ENCODE measurements around the gene PNKD. TPM values are rescaled to one million over a fixed set of nuclear protein-coding genes. Genes with fewer than 3 reads are reported as not detected.
"Not testable (repeated sequence)": the region's sequence is repeated elsewhere in the genome, so short reads cannot be mapped to it uniquely, and the experiment has no call there.

Gene PNKD
- total RNA-seq, 2 donors from 2014 or later: 103 to 145 TPM

DNA sequence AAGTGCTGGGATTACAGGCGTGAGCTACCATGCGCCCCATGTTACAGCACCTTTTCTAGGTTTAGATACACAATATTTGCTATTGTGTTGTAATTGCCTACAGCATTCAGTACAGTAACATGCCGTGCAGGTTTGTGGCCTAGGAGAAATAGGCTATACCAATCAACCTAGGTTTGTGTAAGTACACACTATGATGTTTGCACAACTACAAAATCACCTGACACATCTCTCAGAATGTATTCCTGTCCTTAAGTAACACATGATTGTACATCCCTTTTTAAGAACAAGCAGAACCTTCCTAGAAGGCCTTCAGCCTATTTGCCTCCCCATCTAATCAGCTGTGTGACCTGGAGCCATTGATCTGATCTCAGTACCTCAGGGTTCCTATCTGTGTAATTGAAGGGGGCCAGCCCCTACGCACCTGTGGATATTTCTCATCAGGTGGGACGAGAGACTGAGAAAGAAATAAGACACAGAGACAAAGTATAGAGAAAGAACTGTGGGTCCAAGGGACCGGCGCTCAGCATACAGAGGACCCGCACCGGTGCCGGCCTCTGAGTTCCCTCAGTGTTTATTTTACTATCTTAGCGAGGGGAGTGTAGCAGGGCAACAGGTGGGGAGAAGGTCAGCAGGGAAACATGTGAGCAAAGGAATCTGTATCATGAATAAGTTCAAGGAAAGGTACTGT lies 40.7 kb downstream of the PNKD start:
- H3K27ac ChIP-seq: peak overlapping the region; percentile 59 to 78

DNA sequence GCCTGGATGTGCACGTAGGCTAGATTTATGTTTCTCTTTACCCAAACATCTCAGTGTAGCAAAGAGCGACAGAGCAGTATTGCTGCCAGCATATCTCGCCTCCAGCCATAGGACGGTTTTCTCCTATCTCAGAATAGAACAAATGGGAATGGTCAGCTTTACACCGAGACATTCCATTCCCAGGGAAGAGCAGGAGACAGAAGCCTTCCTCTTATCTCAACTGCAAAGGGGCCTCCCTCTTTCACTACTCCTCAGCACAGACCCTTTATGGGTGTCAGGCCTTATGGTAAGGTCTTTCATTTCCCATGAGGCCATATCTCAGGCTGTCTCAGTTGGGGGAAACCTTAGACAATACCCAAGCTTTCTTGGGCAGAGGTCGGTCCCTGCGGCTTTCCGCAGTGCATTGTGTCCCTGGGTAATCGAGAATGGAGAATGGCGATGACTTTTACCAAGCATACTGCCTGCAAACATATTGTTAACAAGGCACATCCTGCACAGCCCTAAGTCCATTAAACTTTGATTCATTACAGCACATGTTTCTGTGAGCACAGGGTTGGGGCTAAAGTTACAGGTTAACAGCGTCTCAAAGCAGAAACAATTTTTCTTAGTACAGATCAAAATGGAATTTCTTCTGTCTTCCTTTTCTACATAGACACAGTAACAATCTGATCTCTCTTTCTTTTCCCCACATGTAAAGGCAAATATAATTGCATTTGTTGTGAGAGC lies 41.4 kb downstream of the PNKD start:
- H3K9me3 ChIP-seq; intact Hi-C loops (cut with DNase I); H3K36me3 ChIP-seq; H3K4me1 ChIP-seq (replicated peaks); H3K27me3 ChIP-seq (replicated peaks; ENCODE audit: insufficient read depth); H3K4me3 ChIP-seq; DNase-seq (ENCODE audit: low spot score): not testable (repeated sequence)
- 27% methylated on average over 11 of the region's 11 CpGs for WGBS
- peak overlapping the region; percentile 59 to 78 for H3K27ac ChIP-seq

More for the DNA sequence above, 40.7 kb downstream of the PNKD start:
- H3K4me1 ChIP-seq (replicated peaks): peaks cover 4% of the 10 kb centered on the region
- H3K27me3 ChIP-seq (replicated peaks; ENCODE audit: insufficient read depth): no peaks in the 10 kb centered on the region
- H3K9me3 ChIP-seq: no peaks in the 10 kb centered on the region
- TF ChIP-seq POLR2AphosphoS5 (IDR thresholded peaks at IDR 0.05): peak; percentile 75
- no peak for TF ChIP-seq POLR2A (IDR thresholded peaks at IDR 0.05)
- intact Hi-C loops (cut with DNase I): no loop called here
- no peaks in the 10 kb centered on the region for H3K36me3 ChIP-seq
- 45% methylated on average over 11 of the region's 11 CpGs for WGBS
- H3K4me3 ChIP-seq: no peak overlapping the region
- no peak for DNase-seq (ENCODE audit: low spot score)

DNA sequence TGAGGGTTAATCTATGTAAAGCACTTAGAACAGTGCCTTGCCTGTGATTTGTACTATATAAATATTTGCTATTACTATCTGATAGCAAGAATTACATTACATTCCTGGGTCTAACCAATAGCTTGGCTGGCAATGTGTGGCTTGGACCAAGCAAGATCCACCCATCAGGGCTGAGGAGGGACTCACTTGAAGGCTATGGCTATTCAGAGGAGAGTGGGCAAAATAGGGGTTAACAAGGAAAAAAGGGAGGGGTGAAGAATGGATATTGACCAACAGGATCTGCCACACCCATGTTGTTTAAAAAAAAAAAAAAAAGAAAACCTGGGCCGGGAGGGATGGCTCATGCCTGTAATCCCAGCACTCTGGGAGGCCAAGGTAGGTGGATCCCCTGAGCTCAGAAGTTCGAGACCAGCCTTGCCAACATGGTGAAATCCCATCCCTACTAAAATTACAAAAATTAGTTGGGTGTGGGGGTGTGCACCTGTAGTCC lies 42.0 kb downstream of the PNKD start:
- WGBS: 37% methylated on average over 2 of the region's 2 CpGs
- Histone ChIP-seq H3K9me3 (no peaks in the 10 kb centered on the region), H3K27ac (peak overlapping the region; percentile 59 to 78), H3K27me3 (replicated peaks; ENCODE audit: insufficient read depth) (no peaks in the 10 kb centered on the region), H3K4me1 (replicated peaks) (peaks cover 4% of the 10 kb centered on the region), H3K36me3 (no peaks in the 10 kb centered on the region), H3K4me3 (no peak overlapping the region)
- DNase-seq (ENCODE audit: low spot score): peak; percentile 81
- TF ChIP-seq, protein P1, sequence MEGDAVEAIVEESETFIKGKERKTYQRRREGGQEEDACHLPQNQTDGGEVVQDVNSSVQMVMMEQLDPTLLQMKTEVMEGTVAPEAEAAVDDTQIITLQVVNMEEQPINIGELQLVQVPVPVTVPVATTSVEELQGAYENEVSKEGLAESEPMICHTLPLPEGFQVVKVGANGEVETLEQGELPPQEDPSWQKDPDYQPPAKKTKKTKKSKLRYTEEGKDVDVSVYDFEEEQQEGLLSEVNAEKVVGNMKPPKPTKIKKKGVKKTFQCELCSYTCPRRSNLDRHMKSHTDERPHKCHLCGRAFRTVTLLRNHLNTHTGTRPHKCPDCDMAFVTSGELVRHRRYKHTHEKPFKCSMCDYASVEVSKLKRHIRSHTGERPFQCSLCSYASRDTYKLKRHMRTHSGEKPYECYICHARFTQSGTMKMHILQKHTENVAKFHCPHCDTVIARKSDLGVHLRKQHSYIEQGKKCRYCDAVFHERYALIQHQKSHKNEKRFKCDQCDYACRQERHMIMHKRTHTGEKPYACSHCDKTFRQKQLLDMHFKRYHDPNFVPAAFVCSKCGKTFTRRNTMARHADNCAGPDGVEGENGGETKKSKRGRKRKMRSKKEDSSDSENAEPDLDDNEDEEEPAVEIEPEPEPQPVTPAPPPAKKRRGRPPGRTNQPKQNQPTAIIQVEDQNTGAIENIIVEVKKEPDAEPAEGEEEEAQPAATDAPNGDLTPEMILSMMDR (IDR thresholded peaks at IDR 0.05): no peak
- peak; percentile 64 for TF ChIP-seq POLR2AphosphoS5 (IDR thresholded peaks at IDR 0.05)
- no peak for TF ChIP-seq POLR2A (IDR thresholded peaks at IDR 0.05)
- intact Hi-C loops (cut with DNase I): no loop called here

DNA sequence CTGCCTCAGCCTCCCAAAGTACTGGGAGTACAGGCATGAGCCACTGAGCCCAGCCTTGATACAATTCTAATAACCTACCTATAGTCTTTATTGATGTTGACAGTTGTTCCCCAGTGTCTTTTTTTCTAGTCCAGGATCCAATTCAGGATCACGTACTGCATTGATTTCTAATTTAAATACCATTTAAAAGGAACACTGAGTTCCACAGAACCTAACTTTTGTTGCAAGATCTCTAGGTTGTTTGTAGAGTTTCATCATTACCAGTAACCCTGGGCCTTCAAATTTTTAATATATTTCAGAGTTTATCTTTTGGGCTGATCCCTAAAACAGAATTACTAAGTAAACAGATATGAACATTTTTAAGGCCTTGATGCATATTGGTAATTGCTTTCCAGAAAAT lies 43.0 kb downstream of the PNKD start:
- no peaks in the 10 kb centered on the region for H3K27me3 ChIP-seq (replicated peaks; ENCODE audit: insufficient read depth)
- TF ChIP-seq POLR2A (IDR thresholded peaks at IDR 0.05) (no peak), POLR2AphosphoS5 (IDR thresholded peaks at IDR 0.05) (peak; percentile 38)
- TF ChIP-seq, protein P1 (IDR thresholded peaks at IDR 0.05): no peak
- H3K9me3 ChIP-seq: no peaks in the 10 kb centered on the region
- peaks cover 4% of the 10 kb centered on the region for H3K4me1 ChIP-seq (replicated peaks)
- H3K27ac ChIP-seq: peak overlapping the region; percentile 59 to 78
- intact Hi-C loops (cut with DNase I): no loop called here
- H3K4me3 ChIP-seq: no peak overlapping the region
- no peaks in the 10 kb centered on the region for H3K36me3 ChIP-seq
- 25% methylated on average over 1 of the region's 1 CpG for WGBS
- no peak for DNase-seq (ENCODE audit: low spot score)

DNA sequence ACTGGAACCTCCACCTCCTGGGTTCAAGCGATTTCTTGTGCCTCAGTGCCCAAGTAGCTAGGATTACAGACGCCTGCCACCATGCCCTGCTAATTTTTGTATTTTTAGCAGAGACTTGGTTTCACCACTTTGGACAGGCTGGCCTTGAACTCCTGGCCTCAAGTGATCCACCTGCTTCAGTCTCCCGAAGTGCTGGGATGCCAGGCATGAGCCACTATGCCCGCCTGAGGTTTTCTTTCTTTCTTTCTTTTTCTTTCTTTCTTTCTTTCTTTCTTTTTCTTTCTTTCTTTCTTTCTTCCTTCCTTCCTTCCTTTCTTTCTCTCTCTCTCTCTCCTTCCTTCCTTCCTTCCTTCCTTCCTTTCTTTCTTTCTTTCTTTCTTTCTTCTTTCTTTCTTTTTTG lies 44.4 kb downstream of the PNKD start:
- DNase-seq (ENCODE audit: low spot score); intact Hi-C loops (cut with DNase I); H3K4me3 ChIP-seq; H3K36me3 ChIP-seq; H3K27me3 ChIP-seq (replicated peaks; ENCODE audit: insufficient read depth); H3K4me1 ChIP-seq (replicated peaks); H3K9me3 ChIP-seq: not testable (repeated sequence)
- 99% methylated on average over 4 of the region's 4 CpGs for WGBS
- peak overlapping the region in 1 of 2 donors; percentile 78 for H3K27ac ChIP-seq

DNA sequence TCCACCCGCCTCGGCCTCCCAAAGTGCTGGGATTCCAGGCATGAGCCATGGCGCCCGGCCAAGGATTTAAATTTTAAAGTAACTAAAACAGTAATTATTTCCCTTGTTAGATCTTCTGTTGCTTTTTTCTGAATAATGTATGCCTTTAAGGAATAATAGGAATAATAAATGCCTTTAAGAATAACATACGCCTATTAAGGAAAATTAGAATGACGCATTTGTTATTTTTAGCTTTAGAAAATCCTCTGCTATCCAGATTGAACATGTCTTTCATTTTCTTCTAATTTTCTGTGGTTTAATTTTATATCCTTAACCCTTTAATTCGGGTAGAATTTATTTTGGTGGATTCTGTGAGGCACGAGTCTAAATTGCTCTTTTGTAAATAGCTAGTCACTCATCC lies 45.1 kb downstream of the PNKD start:
- Histone ChIP-seq H3K27ac (peak overlapping the region in 1 of 2 donors; percentile 78), H3K4me3 (no peak overlapping the region), H3K4me1 (replicated peaks) (peaks cover 4% of the 10 kb centered on the region), H3K36me3 (no peaks in the 10 kb centered on the region), H3K27me3 (replicated peaks; ENCODE audit: insufficient read depth) (no peaks in the 10 kb centered on the region), H3K9me3 (no peaks in the 10 kb centered on the region)
- intact Hi-C loops (cut with DNase I): no loop called here
- DNase-seq (ENCODE audit: low spot score): no peak
- TF ChIP-seq POLR2A (IDR thresholded peaks at IDR 0.05) (no peak), POLR2AphosphoS5 (IDR thresholded peaks at IDR 0.05) (no peak)
- TF ChIP-seq, protein P1 (IDR thresholded peaks at IDR 0.05): no peak
- WGBS: 88% methylated on average over 8 of the region's 8 CpGs
